Ascending aorta (tissue), 2 donors: ENCODE data around the gene RAVER2. TPM values are rescaled to one million over a fixed set of nuclear protein-coding genes. Genes with fewer than 3 reads are reported as not detected.

Source experiments
- DNase-seq, 2 donors: peaks; one replicate each; pipeline ENCODE4 v3.0.0-alpha.2; 2019; ENCODE audit warnings: low spot score in 2 of 2
- H3K27ac ChIP-seq, 2 donors: fragments of 200-600 bp; sonication (generic); one replicate each; pipeline ENCODE4 v1.5.1; 2016 to 2017; ENCODE audit warnings: mild to moderate bottlenecking in 1 of 2
- H3K27me3 ChIP-seq: fragments of 200-600 bp; sonication (generic); one replicate; pipeline ENCODE4 v1.5.1; 2017
- H3K36me3 ChIP-seq, 2 donors: fragments of 200-600 bp; sonication (generic); one replicate each; pipeline ENCODE4 v1.5.1; 2016
- H3K4me1 ChIP-seq, 2 donors: fragments of 200-600 bp; sonication (generic); one replicate each; pipeline ENCODE4 v1.5.1; 2016 to 2017; ENCODE audit warnings: mild to moderate bottlenecking in 1 of 2
- H3K4me3 ChIP-seq, 2 donors: fragments of 200-600 bp; sonication (generic); one replicate each; pipeline ENCODE4 v1.5.1; 2016 to 2017; ENCODE audit warnings: mild to moderate bottlenecking in 1 of 2
- H3K9me3 ChIP-seq, 2 donors: fragments of 200-600 bp; sonication (generic); one replicate each; pipeline ENCODE4 v1.5.1; 2016
- intact Hi-C: fragments of 100-400 bp; cut with DNase I; formaldehyde crosslinking; loops from one replicate; pipeline ENCODE4 v1.15.1; 2023
- total RNA-seq: library from RNA; depleted of rRNA; stranded (reverse); fragments of >200 nt; gene quantifications from one replicate; pipeline ENCODE4 v1.1.0, GENCODE V29; 2016
- TF ChIP-seq, protein P1 (sequence below), 3 experiments: fragments of 200-600 bp in 2 of 3; fragments of 450-650 bp in 1 of 3; sonication (generic) in 2 of 3; IDR thresholded peaks; one replicate each; pipeline ENCODE4 v1.5.1; 2016 to 2019; ENCODE audit warnings: antibody characterized with exemption in 3 of 3, mild to moderate bottlenecking in 1 of 3, moderate library complexity in 1 of 3

Gene RAVER2
- total RNA-seq, 1 donor from 2014 or later, result 17.7 TPM

DNA sequence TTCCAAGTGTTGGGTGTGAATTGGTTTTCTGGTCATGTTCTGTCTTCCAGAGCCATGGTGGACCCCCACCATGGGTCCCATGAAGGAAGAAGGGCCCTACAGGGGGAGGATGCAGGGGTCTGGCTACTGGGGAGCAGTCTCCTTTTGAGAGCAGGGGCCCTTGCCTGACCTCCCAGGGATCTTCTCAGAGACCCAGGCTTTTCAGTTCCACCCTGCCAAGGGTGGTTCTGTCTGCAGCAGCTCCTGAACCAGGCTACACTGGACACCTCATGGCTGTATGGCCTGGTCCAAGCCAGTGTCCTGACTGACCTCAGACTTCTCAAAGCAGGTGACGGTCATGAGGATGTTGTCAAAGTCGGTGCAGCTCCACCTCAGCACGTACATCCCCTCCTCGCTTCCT is 112.5 kb downstream of the RAVER2 start:
- TF ChIP-seq, protein P1, sequence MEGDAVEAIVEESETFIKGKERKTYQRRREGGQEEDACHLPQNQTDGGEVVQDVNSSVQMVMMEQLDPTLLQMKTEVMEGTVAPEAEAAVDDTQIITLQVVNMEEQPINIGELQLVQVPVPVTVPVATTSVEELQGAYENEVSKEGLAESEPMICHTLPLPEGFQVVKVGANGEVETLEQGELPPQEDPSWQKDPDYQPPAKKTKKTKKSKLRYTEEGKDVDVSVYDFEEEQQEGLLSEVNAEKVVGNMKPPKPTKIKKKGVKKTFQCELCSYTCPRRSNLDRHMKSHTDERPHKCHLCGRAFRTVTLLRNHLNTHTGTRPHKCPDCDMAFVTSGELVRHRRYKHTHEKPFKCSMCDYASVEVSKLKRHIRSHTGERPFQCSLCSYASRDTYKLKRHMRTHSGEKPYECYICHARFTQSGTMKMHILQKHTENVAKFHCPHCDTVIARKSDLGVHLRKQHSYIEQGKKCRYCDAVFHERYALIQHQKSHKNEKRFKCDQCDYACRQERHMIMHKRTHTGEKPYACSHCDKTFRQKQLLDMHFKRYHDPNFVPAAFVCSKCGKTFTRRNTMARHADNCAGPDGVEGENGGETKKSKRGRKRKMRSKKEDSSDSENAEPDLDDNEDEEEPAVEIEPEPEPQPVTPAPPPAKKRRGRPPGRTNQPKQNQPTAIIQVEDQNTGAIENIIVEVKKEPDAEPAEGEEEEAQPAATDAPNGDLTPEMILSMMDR (IDR thresholded peaks at IDR 0.05), result no peak
- intact Hi-C loops, result no loop called here
- Histone ChIP-seq H3K4me3 (no peak overlapping the region), H3K27me3 (no peaks in the 10 kb centered on the region), H3K36me3 (peaks cover 58 to 78% of the 10 kb centered on the region in 2 donors), H3K9me3 (no peaks in the 10 kb centered on the region), H3K27ac (no peak overlapping the region), H3K4me1 (no peaks in the 10 kb centered on the region)
- no peak for DNase-seq

- intact Hi-C loops, result loop anchor here (10.0 kb wide), 1 partner anchor 343 kb away; no protein-coding TSS in a partner anchor
- H3K4me3 ChIP-seq, result no peak overlapping the region
- peaks cover 4% of the 10 kb centered on the region for H3K27me3 ChIP-seq
- no peak overlapping the region for H3K27ac ChIP-seq
- DNase-seq, result no peak
- no peaks in the 10 kb centered on the region for H3K4me1 ChIP-seq
- H3K36me3 ChIP-seq, result peaks cover 44 to 58% of the 10 kb centered on the region in 2 donors
- H3K9me3 ChIP-seq, result no peaks in the 10 kb centered on the region
- TF ChIP-seq, protein P1 (IDR thresholded peaks at IDR 0.05), result peak; percentile 11 to 35 (median 30)
These were observed 116.7 kb downstream of the RAVER2 start for GRCh38 chr1:64861611-64862010.

DNA sequence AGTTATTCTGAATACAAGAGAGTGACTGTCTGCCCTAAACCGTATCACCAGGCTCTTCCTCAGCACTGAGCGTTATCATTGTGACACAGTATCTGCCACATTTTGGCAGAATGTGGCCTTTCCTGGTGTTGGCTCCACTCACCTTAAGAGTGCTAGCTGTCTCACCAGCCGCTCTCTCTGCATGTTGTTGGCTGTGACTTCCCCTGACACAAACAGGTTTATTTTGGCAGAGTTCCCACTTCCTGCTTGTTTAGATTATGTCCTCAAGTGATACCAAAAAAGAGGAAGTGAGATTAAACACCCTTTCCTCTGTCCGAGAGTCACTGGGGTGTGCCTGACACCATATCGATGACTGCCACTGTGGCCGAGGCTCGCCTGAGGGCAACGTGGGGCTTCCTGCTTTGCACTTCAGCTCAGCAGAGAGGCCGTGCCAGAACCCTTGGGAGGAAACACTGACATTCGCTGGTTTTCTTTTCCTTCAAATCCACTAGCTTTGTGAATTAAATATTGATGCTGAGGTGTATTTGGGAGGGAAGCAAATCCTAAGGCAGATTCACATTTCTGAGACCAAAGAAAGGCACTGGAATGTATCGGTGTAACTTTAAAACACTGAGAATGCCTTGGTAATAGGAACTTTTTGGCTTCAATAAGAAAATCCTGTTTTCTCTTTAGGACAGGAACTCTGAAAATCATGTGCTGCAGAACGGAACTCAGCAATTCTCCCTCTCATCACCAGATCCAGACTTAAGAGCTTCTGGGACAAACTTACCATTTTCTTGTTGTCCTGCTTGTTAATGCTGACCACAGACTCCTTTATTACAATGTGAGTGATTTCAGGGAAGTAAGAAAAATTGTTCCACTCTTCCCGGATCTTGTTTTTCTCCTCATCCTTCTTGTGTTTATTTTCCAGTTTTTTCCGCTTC is 119.4 kb downstream of the RAVER2 start:
- DNase-seq, result peak; percentile 22 to 74
- Histone ChIP-seq H3K9me3 (no peaks in the 10 kb centered on the region), H3K27ac (peak overlapping the region in 1 of 2 donors; percentile 5), H3K4me1 (no peaks in the 10 kb centered on the region), H3K4me3 (no peak overlapping the region), H3K36me3 (peaks cover 29 to 58% of the 10 kb centered on the region in 2 donors), H3K27me3 (peaks cover 4% of the 10 kb centered on the region)
- TF ChIP-seq, protein P1 (IDR thresholded peaks at IDR 0.05), result no peak
- intact Hi-C loops, result loop anchor here (10.0 kb wide), 1 partner anchor 341 kb away; no protein-coding TSS in a partner anchor

DNA sequence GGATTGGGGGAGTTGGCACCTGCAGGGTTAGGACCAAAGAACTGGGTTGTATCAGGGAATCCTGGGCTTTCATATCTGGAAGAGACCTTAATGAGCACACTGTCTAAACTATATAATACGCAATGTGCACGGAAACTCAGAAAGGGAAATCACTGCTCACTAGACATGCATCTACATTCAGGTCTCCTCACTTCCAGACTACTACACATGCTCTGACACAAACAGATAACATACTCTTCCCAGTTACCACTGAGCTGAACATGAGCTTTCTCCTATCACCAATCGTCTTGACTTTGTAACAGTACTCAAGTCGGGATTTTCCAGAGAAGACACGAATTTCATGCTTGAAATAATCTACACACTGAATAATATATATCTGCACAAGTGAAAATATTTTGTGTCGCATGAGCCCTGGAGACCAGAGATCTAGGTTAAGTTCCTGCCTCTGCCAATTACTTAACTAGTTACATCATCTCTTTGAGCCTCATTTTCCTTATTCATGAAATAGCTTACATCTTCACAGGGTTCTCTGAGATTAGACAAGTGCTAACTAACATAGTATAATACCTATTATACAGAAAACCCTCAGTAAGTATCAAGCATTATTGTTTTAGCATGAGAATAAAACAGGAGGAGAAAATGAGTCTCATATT is 120.4 kb downstream of the RAVER2 start:
- Histone ChIP-seq H3K27me3 (peaks cover 4% of the 10 kb centered on the region), H3K9me3 (no peaks in the 10 kb centered on the region), H3K27ac (no peak overlapping the region), H3K36me3 (peaks cover 30 to 58% of the 10 kb centered on the region in 2 donors), H3K4me1 (no peaks in the 10 kb centered on the region), H3K4me3 (no peak overlapping the region)
- DNase-seq, result no peak
- TF ChIP-seq, protein P1 (IDR thresholded peaks at IDR 0.05), result no peak
- intact Hi-C loops, result loop anchor here (10.0 kb wide), 1 partner anchor 340 kb away; no protein-coding TSS in a partner anchor

GRCh38 chr1:64866689-64867088 is 121.8 kb downstream of the RAVER2 start:
- intact Hi-C loops, result loop anchor here (10.0 kb wide), 1 partner anchor 338 kb away; no protein-coding TSS in a partner anchor

More at GRCh38 chr1:64866689-64867088, 121.8 kb downstream of the RAVER2 start:
- Histone ChIP-seq H3K4me3 (no peak overlapping the region), H3K36me3 (peaks cover 38 to 67% of the 10 kb centered on the region in 2 donors), H3K27me3 (peaks cover 4% of the 10 kb centered on the region), H3K9me3 (no peaks in the 10 kb centered on the region), H3K4me1 (no peaks in the 10 kb centered on the region), H3K27ac (no peak overlapping the region)
- no peak for DNase-seq
- TF ChIP-seq, protein P1 (IDR thresholded peaks at IDR 0.05), result no peak
